Activated T-cell treated with anti-CD3 and anti-CD28 coated beads, Interleukin-2, amount 50 U/mL, for 72 hours (primary cell): ENCODE measurements around the gene CBFA2T3. TPM values are rescaled to one million over a fixed set of nuclear protein-coding genes. Genes with fewer than 3 reads are reported as not detected.

ENCODE experiments used
- ATAC-seq, 2 donors: fragments of 150-1000 bp; cut with Tn5 transposase; replicated peaks in 1 of 2; 2 replicates each; pipeline ENCODE4 v1.10.0; 2021; ENCODE audit warnings: moderate library complexity in 2 of 2, mild to moderate bottlenecking in 1 of 2
- DNase-seq, 2 donors: peaks; one replicate each; pipeline ENCODE4 v3.0.0; 2021 to 2022; ENCODE audit warnings: mixed read lengths in 1 of 2
- H3K27ac Mint-ChIP-seq: one replicate; pipeline ENCODE4 v1.8.0; 2022; ENCODE audit warnings: mild to moderate bottlenecking, moderate library complexity, mixed read lengths
- H3K27me3 Mint-ChIP-seq: one replicate; pipeline ENCODE4 v1.8.0; 2022; ENCODE audit warnings: low read depth, mixed read lengths
- H3K36me3 Mint-ChIP-seq, 2 donors: one replicate each; pipeline ENCODE4 v1.8.0; 2022; ENCODE audit warnings: mixed read lengths in 2 of 2, mild to moderate bottlenecking in 1 of 2; ENCODE audit not compliant: insufficient read depth in 2 of 2
- H3K4me1 Mint-ChIP-seq: one replicate; pipeline ENCODE4 v1.8.0; 2022; ENCODE audit warnings: low read depth, mixed read lengths
- H3K4me3 Mint-ChIP-seq, 2 donors: one replicate each; pipeline ENCODE4 v1.8.0; 2022; ENCODE audit warnings: mild to moderate bottlenecking in 2 of 2, mixed read lengths in 2 of 2, moderate library complexity in 2 of 2
- H3K9me3 Mint-ChIP-seq, 2 donors: one replicate each; pipeline ENCODE4 v1.8.0; 2022; ENCODE audit warnings: mixed read lengths in 2 of 2
- total RNA-seq, 2 donors: library from RNA; stranded (reverse); gene quantifications; one replicate each; pipeline ENCODE4 v1.2.3, GENCODE V29; 2022

CBFA2T3 gene
- 1 to 10 TPM; 1.2 to 1.7 TPM for total RNA-seq

GRCh38 chr16:88977018-88977811 is at the start of gene CBFA2T3:
CBFA2T3 (minus strand) TSS chr16:88977207; CDS start chr16:88976807, 400 bp downstream.
- Mint-ChIP-seq H3K4me3 (no peak within 1 kb of the TSS), H3K4me1 (peaks cover 5% of the 10 kb centered on the region), H3K36me3 (no peaks in the 10 kb centered on the region), H3K27ac (no peak within 1 kb of the TSS), H3K27me3 (peaks cover 28% of the 10 kb centered on the region), H3K9me3 (no peaks in the 10 kb centered on the region)
- DNase-seq (no peak), ATAC-seq (no peak)

DNA sequence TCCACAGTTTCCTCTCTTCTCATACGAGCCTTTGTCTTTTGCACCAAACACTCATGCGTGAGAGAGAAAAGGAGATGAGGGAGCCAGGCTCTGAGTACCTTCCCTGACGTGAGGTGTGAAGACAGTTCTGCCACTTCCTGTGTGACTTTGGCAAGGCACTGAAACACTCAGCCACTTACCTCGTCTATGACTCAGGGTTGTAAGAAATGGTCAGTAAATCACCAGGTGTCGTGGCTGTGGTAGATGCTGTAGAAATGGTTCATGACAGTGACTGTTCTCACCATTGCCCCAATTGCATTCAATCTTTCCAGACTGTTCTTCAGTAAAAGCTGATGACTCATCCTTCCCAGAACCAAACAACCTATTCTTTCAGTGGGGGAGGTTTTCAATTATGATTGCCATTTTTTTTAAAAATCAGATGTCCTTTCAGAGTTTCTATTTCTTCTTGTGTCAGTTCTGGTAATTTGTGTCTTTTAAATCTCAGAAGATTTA is 49.2 kb upstream of the CBFA2T3 start:
- Mint-ChIP-seq H3K27ac (peak overlapping the region; percentile 92), H3K27me3 (peaks cover 7% of the 10 kb centered on the region), H3K4me1 (peaks cover 42% of the 10 kb centered on the region), H3K9me3 (peaks cover 14 to 18% of the 10 kb centered on the region in 2 donors), H3K4me3 (peak overlapping the region; percentile 29 to 50), H3K36me3 (peaks cover 16 to 28% of the 10 kb centered on the region in 2 donors)
- ATAC-seq (peak; percentile 99 to 100), DNase-seq (peak; percentile 74 to 83)

DNA sequence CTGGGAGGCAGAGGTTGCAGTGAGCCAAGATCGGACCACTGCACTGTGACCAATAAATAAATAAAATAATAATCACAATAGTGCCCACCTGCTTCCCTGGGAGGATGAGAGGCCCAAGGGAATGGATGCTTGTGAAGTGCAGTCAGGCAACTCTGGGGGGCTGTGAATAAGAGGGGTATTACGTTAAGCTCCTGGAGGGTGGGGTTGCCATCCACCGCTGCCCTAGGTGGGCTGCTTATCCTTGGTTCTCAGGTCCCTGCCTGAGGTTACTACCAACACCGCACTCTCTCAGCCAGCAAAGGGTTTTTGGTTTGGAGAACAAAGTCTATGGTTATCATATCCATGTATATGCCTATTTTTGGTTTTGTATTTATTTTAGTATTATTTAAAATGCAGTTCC is 48.6 kb upstream of the CBFA2T3 start:
- no peak overlapping the region for H3K4me3 Mint-ChIP-seq
- peaks cover 11 to 15% of the 10 kb centered on the region in 2 donors for H3K9me3 Mint-ChIP-seq
- H3K27me3 Mint-ChIP-seq = peaks cover 7% of the 10 kb centered on the region
- peaks cover 40% of the 10 kb centered on the region for H3K4me1 Mint-ChIP-seq
- H3K36me3 Mint-ChIP-seq = peaks cover 12 to 24% of the 10 kb centered on the region in 2 donors
- peak overlapping the region; percentile 92 for H3K27ac Mint-ChIP-seq
- DNase-seq (no peak), ATAC-seq (no peak)

GRCh38 chr16:89024546-89025060 is 47.6 kb upstream of the CBFA2T3 start:
- no peak overlapping the region for H3K4me3 Mint-ChIP-seq

DNA sequence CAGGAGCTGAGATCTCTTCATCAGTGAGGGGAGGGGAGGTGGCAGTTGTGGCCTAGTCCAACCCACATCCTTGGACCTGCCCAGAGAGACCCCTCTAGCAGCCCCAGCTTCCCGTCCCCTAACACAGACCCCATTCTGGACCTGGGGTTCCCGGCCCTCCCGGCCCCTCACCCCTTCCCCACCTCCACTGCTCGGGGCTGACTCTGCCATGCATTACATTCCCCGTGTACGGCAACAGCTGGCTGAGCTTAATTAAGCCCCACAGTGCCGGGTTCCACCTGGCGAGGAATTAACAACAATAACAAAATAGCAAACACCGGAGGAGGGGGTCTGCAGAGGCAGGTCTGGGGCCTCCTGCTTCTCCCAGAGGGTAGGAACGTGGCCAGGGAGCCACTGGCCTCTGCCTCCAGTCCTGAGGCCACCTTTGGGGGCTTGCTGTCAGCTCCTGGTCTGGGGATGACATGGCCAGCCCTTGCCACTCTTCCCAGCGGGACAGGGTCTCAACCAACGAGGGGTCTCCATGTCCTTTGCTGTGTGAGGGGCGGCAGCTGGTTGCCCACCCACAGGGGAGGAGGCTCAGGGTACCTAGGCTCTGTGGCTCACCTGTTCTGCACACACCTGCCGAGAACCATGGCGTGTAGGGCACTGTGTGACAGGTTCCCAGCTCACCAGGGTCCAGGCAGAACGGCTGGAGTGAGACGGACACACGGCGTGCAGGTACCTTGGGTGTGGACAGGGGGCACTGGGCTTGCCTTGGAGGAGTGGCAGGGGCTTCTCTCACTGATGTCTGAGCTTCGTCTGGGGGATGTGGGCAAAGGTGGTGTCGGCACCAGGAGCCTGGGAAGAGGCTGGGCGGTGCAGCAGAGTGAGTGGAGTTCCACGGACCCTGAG is 46.9 kb upstream of the CBFA2T3 start:
- Mint-ChIP-seq H3K27me3 (peaks cover 7% of the 10 kb centered on the region), H3K27ac (no peak overlapping the region), H3K4me3 (no peak overlapping the region), H3K36me3 (peaks cover 12 to 24% of the 10 kb centered on the region in 2 donors), H3K4me1 (peaks cover 54% of the 10 kb centered on the region), H3K9me3 (peaks cover 11 to 15% of the 10 kb centered on the region in 2 donors)
- no peak for ATAC-seq
- no peak for DNase-seq

More at GRCh38 chr16:89024546-89025060, 47.6 kb upstream of the CBFA2T3 start:
- DNase-seq (no peak), ATAC-seq (no peak)
- peaks cover 12 to 24% of the 10 kb centered on the region in 2 donors for H3K36me3 Mint-ChIP-seq
- peaks cover 50% of the 10 kb centered on the region for H3K4me1 Mint-ChIP-seq
- peaks cover 11 to 15% of the 10 kb centered on the region in 2 donors for H3K9me3 Mint-ChIP-seq
- H3K27ac Mint-ChIP-seq = peak overlapping the region; percentile 70
- H3K27me3 Mint-ChIP-seq = peaks cover 7% of the 10 kb centered on the region

GRCh38 chr16:89023151-89023551 is 46.1 kb upstream of the CBFA2T3 start:
- no peak for DNase-seq
- Mint-ChIP-seq H3K27ac (no peak overlapping the region), H3K9me3 (peaks cover 11 to 15% of the 10 kb centered on the region in 2 donors)

GRCh38 chr16:89022051-89022836 is 45.2 kb upstream of the CBFA2T3 start:
- no peak overlapping the region for H3K4me3 Mint-ChIP-seq
- H3K27ac Mint-ChIP-seq = no peak overlapping the region
- ATAC-seq = no peak
- H3K27me3 Mint-ChIP-seq = peaks cover 7% of the 10 kb centered on the region
- DNase-seq = no peak
- peaks cover 8 to 11% of the 10 kb centered on the region in 2 donors for H3K9me3 Mint-ChIP-seq
- H3K4me1 Mint-ChIP-seq = peaks cover 47% of the 10 kb centered on the region
- peaks cover 10 to 17% of the 10 kb centered on the region in 2 donors for H3K36me3 Mint-ChIP-seq

More at GRCh38 chr16:89023151-89023551, 46.1 kb upstream of the CBFA2T3 start:
- peaks cover 7% of the 10 kb centered on the region for H3K27me3 Mint-ChIP-seq
- H3K36me3 Mint-ChIP-seq = peaks cover 12 to 24% of the 10 kb centered on the region in 2 donors
- ATAC-seq = no peak
- no peak overlapping the region for H3K4me3 Mint-ChIP-seq
- peaks cover 54% of the 10 kb centered on the region for H3K4me1 Mint-ChIP-seq

DNA sequence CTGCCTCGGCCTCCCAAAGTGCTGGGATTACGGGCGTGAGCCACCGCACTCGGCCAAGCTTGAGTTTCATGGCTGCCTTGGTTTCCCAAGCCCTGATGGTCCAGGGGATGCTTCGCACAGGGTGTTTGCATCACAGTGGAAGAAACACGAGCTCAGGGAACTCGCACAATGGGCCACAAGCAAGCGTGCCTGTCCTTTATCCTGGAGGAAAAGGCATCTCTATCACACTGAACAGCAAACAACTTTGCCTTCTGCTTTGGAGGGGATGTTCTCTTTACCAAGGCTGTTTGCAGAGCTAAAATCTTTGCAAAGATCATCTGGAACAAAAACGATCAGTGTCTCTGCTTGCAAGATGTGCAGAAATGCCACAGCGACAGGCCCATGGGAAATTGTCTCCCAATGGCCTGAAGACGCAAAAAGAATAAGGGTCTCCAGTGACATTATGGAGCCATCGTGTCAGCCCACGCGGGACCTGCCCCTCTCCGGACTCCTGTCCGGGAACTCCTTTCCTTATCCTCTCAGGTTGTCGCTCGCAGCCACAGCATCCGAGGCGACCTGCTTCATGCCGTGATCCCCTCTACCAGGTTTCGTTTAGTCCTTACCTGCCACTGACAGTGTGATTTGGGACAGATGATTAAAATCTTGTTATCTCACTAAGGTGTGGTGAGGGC is 44.1 kb upstream of the CBFA2T3 start:
- Mint-ChIP-seq H3K4me3 (no peak overlapping the region), H3K27ac (no peak overlapping the region), H3K27me3 (peaks cover 7% of the 10 kb centered on the region), H3K9me3 (peaks cover 6% of the 10 kb centered on the region in 2 donors), H3K36me3 (peaks cover 6 to 9% of the 10 kb centered on the region in 2 donors), H3K4me1 (peaks cover 35% of the 10 kb centered on the region)
- DNase-seq = no peak
- ATAC-seq = no peak

DNA sequence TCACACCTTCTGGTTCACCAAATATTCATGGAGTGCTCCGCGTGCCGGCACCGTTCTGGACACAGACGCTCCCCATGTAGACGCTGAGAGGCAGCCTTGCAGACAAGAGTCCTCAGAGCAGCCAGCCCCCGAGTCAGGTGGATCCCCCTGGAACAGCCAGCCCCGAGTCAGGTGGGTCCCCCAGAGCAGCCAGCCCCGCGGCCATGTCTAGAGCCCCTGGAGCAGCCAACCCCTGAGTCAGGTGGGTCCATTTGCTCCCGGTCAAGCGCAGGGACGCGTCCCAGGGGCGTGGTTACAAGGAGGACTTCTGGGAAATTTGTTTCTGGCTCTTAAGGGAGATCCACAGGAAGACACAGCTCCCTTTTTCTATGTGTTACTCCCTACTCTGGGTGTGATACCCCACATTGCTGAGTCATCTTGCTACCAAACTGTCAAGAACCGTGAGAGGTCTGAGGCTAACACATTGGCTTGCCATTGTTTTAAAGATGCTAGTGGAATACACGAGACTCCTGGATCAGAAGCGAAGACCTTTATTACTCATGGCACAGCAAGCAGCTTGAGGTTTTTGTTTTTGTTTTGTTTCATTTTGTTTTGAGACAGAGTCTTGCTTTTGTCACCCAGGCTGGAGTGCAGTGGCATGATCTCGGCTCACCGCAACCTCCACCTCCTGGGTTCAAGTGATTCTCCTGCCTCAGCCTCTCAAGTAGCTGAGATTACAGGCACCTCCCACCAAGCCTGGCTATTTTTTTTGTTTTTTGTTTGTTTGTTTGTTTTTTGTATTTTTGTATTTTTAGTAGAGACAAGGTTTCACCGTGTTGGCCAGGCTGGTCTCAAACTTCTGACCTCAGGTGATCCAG is 43.3 kb upstream of the CBFA2T3 start:
- Mint-ChIP-seq H3K4me3 (peak overlapping the region in 1 of 2 donors; percentile 20), H3K36me3 (peaks cover 4 to 9% of the 10 kb centered on the region in 2 donors), H3K4me1 (peaks cover 29% of the 10 kb centered on the region), H3K27ac (no peak overlapping the region), H3K9me3 (peaks cover 6 to 7% of the 10 kb centered on the region in 2 donors), H3K27me3 (peaks cover 7% of the 10 kb centered on the region)
- peak; percentile 58 to 60 for DNase-seq
- ATAC-seq = peak; percentile 98 to 99

GRCh38 chr16:89019511-89019910 is 42.5 kb upstream of the CBFA2T3 start:
- H3K9me3 Mint-ChIP-seq = peaks cover 3 to 7% of the 10 kb centered on the region in 2 donors
- peaks cover 21% of the 10 kb centered on the region for H3K4me1 Mint-ChIP-seq
- no peak overlapping the region for H3K4me3 Mint-ChIP-seq
- H3K27me3 Mint-ChIP-seq = peaks cover 7% of the 10 kb centered on the region
- ATAC-seq = no peak
- no peak overlapping the region for H3K27ac Mint-ChIP-seq
- H3K36me3 Mint-ChIP-seq = peaks cover under 1 to 6% of the 10 kb centered on the region in 2 donors
- no peak for DNase-seq
